Mesendoderm (in vitro differentiated cells): ENCODE results near the gene SLC22A5.

Experiments used
- DNase-seq: peaks from one replicate; pipeline ENCODE4 v3.0.0; 2013
- H2AK5ac ChIP-seq: 2 replicates; pipeline ENCODE4 v1.6.1; 2013; ENCODE audit warnings: low read length, inconsistent platforms
- H2BK120ac ChIP-seq: 2 replicates; pipeline ENCODE4 v1.6.1; 2013; ENCODE audit warnings: low read depth, mild to moderate bottlenecking, low read length, moderate library complexity, mixed read lengths
- H2BK15ac ChIP-seq: replicated peaks from 2 replicates; pipeline ENCODE4 v1.6.1; 2013; ENCODE audit warnings: low read depth, mild to moderate bottlenecking, moderate library complexity
- H2BK5ac ChIP-seq: 2 replicates; pipeline ENCODE4 v1.6.1; 2013; ENCODE audit warnings: low read length, inconsistent platforms
- H3K18ac ChIP-seq: 2 replicates; pipeline ENCODE4 v1.6.1; 2013; ENCODE audit warnings: mild to moderate bottlenecking, low read length, mixed read lengths
- H3K23ac ChIP-seq: one replicate; pipeline ENCODE4 v1.6.1; 2013; ENCODE audit warnings: low read length
- H3K27ac ChIP-seq: 2 replicates; pipeline ENCODE4 v1.5.1; 2013; ENCODE audit warnings: low read depth, mild to moderate bottlenecking, inconsistent platforms, low read length, moderate library complexity
- H3K27me3 ChIP-seq: 2 replicates; pipeline ENCODE4 v1.6.1; 2013; ENCODE audit warnings: low read length, control low read depth, mild to moderate bottlenecking, inconsistent platforms; ENCODE audit not compliant: insufficient read depth, poor library complexity
- H3K36me3 ChIP-seq: 2 replicates; pipeline ENCODE4 v1.6.1; 2013; ENCODE audit warnings: low read length, inconsistent platforms; ENCODE audit not compliant: control insufficient read depth, insufficient read depth
- H3K4ac ChIP-seq: one replicate; pipeline ENCODE4 v1.6.1; 2013; ENCODE audit warnings: low read depth, mild to moderate bottlenecking, low read length, moderate library complexity
- H3K4me1 ChIP-seq: 2 replicates; pipeline ENCODE4 v1.6.1; 2013; ENCODE audit warnings: low read depth, low read length, inconsistent platforms; ENCODE audit not compliant: control insufficient read depth
- H3K4me2 ChIP-seq: 2 replicates; pipeline ENCODE4 v1.6.1; 2013; ENCODE audit warnings: low read length
- H3K4me3 ChIP-seq: 2 replicates; pipeline ENCODE4 v1.5.1; 2013; ENCODE audit warnings: mild to moderate bottlenecking, low read length
- H3K56ac ChIP-seq: one replicate; pipeline ENCODE4 v1.6.1; 2013; ENCODE audit warnings: low read length
- H3K79me1 ChIP-seq: 2 replicates; pipeline ENCODE4 v1.6.1; 2013; ENCODE audit warnings: low read length, inconsistent platforms
- H3K79me2 ChIP-seq: 2 replicates; pipeline ENCODE4 v1.6.1; 2013; ENCODE audit warnings: mild to moderate bottlenecking, low read length; ENCODE audit not compliant: control insufficient read depth, insufficient read depth
- H3K9ac ChIP-seq: 2 replicates; pipeline ENCODE4 v1.6.1; 2013; ENCODE audit warnings: low read length, inconsistent platforms
- H4K5ac ChIP-seq: one replicate; pipeline ENCODE4 v1.6.1; 2013; ENCODE audit warnings: low read length
- H4K8ac ChIP-seq: one replicate; pipeline ENCODE4 v1.6.1; 2013; ENCODE audit warnings: low read depth, mild to moderate bottlenecking, control low read depth, low read length, moderate library complexity
- WGBS: extraction: QIAGEN DNeasy Blood & Tissue Kit; methylation state at CpG from one replicate; pipeline ENCODE4 v1.1.7; 2013; ENCODE audit warnings: low lambda C conversion rate, missing lambda C conversion rate; ENCODE audit not compliant: insufficient coverage; ENCODE audit errors: extremely low coverage; 5-methylcytosine and 5-hydroxymethylcytosine counted together

SLC22A5 gene

GRCh38 chr5:132405646-132406045, 36.1 kb downstream of the SLC22A5 start:
- no peak overlapping the region for H3K9ac ChIP-seq
- no CpG with 5 or more reads among the region's 1 CpG for WGBS
- H3K79me2 ChIP-seq: no peaks in the 10 kb centered on the region

DNA sequence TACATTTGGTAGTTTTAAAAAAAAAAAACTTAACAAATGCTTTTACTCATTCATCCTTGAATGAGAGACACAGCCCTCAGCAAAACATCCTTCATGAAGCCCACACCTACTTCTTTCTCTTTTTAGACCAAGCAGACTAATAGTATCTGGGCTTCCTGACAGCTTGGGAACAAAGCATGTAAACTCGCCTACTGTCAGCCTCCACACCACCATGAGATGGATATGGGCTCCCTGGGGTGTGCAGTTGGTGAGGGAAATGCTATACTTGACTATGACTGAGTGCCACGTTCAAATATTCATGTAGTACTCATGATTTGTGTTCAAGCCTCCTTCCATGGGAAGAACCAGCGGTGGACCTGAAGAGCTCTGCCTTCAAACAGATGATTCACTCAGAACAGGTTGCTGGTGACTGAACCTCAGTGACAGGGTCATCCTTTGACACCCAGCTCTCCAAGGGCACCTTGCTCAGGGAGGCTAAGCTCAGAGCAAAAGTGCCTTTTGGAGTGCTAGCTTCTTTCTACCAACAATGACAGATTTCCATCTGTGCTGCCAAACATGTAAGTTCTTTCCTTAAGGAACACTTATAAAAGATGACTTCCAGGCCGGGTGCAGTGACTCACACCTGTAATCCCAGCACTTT, 36.8 kb downstream of the SLC22A5 start:
- H3K27me3 ChIP-seq: peaks cover 2% of the 10 kb centered on the region
- no peak overlapping the region for H3K56ac ChIP-seq
- no peak overlapping the region for H3K4ac ChIP-seq
- H3K23ac ChIP-seq: no peak overlapping the region
- no peak overlapping the region for H2BK15ac ChIP-seq
- no peak overlapping the region for H2BK120ac ChIP-seq
- no peak overlapping the region for H3K27ac ChIP-seq
- H2BK5ac ChIP-seq: no peak overlapping the region
- H3K9ac ChIP-seq: no peak overlapping the region
- no peaks in the 10 kb centered on the region for H3K36me3 ChIP-seq
- no peaks in the 10 kb centered on the region for H3K79me1 ChIP-seq
- H3K4me2 ChIP-seq: no peak overlapping the region
- H3K4me1 ChIP-seq: peaks cover 3% of the 10 kb centered on the region
- H4K8ac ChIP-seq: no peak overlapping the region
- no peak overlapping the region for H3K18ac ChIP-seq
- no peak overlapping the region for H2AK5ac ChIP-seq
- H3K79me2 ChIP-seq: no peaks in the 10 kb centered on the region
- no CpG with 5 or more reads among the region's 4 CpGs for WGBS
- no peak for DNase-seq
- no peak overlapping the region for H4K5ac ChIP-seq
- no peak overlapping the region for H3K4me3 ChIP-seq

More at GRCh38 chr5:132405646-132406045, 36.1 kb downstream of the SLC22A5 start:
- no peak overlapping the region for H2BK120ac ChIP-seq
- no peaks in the 10 kb centered on the region for H3K36me3 ChIP-seq
- no peak overlapping the region for H2BK5ac ChIP-seq
- no peak overlapping the region for H3K4me2 ChIP-seq
- H2BK15ac ChIP-seq: no peak overlapping the region
- H4K8ac ChIP-seq: no peak overlapping the region
- no peak overlapping the region for H3K27ac ChIP-seq
- H3K56ac ChIP-seq: no peak overlapping the region
- no peak overlapping the region for H2AK5ac ChIP-seq
- no peak overlapping the region for H3K18ac ChIP-seq
- no peaks in the 10 kb centered on the region for H3K79me1 ChIP-seq
- H3K4me1 ChIP-seq: no peaks in the 10 kb centered on the region
- no peak overlapping the region for H3K4me3 ChIP-seq
- DNase-seq: no peak
- peaks cover 2% of the 10 kb centered on the region for H3K27me3 ChIP-seq
- no peak overlapping the region for H4K5ac ChIP-seq
- no peak overlapping the region for H3K4ac ChIP-seq
- no peak overlapping the region for H3K23ac ChIP-seq

GRCh38 chr5:132407970-132408369, 38.5 kb downstream of the SLC22A5 start:
- no peak for DNase-seq
- H3K4me2 ChIP-seq: no peak overlapping the region
- no peaks in the 10 kb centered on the region for H3K36me3 ChIP-seq
- H3K18ac ChIP-seq: no peak overlapping the region
- H3K4me1 ChIP-seq: peaks cover 3% of the 10 kb centered on the region
- no peak overlapping the region for H3K4ac ChIP-seq
- no CpG with 5 or more reads among the region's 3 CpGs for WGBS
- no peak overlapping the region for H3K56ac ChIP-seq
- H3K27me3 ChIP-seq: peaks cover 2% of the 10 kb centered on the region
- H2BK15ac ChIP-seq: no peak overlapping the region
- no peak overlapping the region for H2BK5ac ChIP-seq
- H3K9ac ChIP-seq: no peak overlapping the region
- H3K79me2 ChIP-seq: no peaks in the 10 kb centered on the region
- H3K23ac ChIP-seq: no peak overlapping the region
- no peak overlapping the region for H3K27ac ChIP-seq
- no peak overlapping the region for H2BK120ac ChIP-seq
- no peak overlapping the region for H2AK5ac ChIP-seq
- no peaks in the 10 kb centered on the region for H3K79me1 ChIP-seq
- H4K8ac ChIP-seq: no peak overlapping the region
- H4K5ac ChIP-seq: no peak overlapping the region
- no peak overlapping the region for H3K4me3 ChIP-seq

GRCh38 chr5:132408456-132408855, 38.9 kb downstream of the SLC22A5 start:
- Histone ChIP-seq H3K56ac (no peak overlapping the region), H2AK5ac (no peak overlapping the region), H3K79me1 (no peaks in the 10 kb centered on the region), H3K18ac (no peak overlapping the region), H2BK5ac (no peak overlapping the region), H3K23ac (no peak overlapping the region), H3K79me2 (no peaks in the 10 kb centered on the region), H3K4me1 (peaks cover 3% of the 10 kb centered on the region), H4K5ac (no peak overlapping the region), H3K36me3 (no peaks in the 10 kb centered on the region), H3K9ac (no peak overlapping the region), H2BK15ac (no peak overlapping the region), H2BK120ac (no peak overlapping the region), H3K27ac (no peak overlapping the region), H3K4ac (no peak overlapping the region), H3K4me2 (no peak overlapping the region), H4K8ac (no peak overlapping the region), H3K27me3 (peaks cover 2% of the 10 kb centered on the region), H3K4me3 (no peak overlapping the region)
- no CpG with 5 or more reads among the region's 6 CpGs for WGBS
- no peak for DNase-seq

DNA sequence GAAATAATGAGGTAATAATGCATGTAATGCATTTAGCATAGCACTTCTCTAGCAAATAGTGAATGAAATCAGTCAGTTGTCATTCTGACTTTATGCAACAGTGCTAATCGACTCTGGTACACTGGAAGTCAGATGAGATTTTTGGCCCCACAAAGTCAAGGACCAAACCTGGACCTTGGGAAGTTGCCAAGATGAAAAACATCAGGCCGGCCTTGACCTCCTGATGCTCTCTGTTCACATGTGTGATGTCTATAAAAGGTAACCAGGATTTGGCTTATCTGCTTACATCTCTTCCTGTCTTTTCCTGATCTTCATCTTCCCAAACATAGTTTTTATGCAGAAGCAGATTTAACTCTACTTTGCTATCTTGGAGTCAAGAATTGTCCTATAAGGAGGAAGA, 39.5 kb downstream of the SLC22A5 start:
- H2BK15ac ChIP-seq: no peak overlapping the region
- no peak overlapping the region for H2BK5ac ChIP-seq
- no peak overlapping the region for H3K23ac ChIP-seq
- no peak overlapping the region for H3K4ac ChIP-seq
- peaks cover 2% of the 10 kb centered on the region for H3K27me3 ChIP-seq
- H3K79me1 ChIP-seq: no peaks in the 10 kb centered on the region
- H4K5ac ChIP-seq: no peak overlapping the region
- H3K79me2 ChIP-seq: no peaks in the 10 kb centered on the region
- H3K56ac ChIP-seq: no peak overlapping the region
- no peak overlapping the region for H3K4me3 ChIP-seq
- no peak overlapping the region for H3K27ac ChIP-seq
- peaks cover 3% of the 10 kb centered on the region for H3K4me1 ChIP-seq
- no CpG with 5 or more reads among the region's 2 CpGs for WGBS
- no peak overlapping the region for H3K4me2 ChIP-seq
- H2BK120ac ChIP-seq: no peak overlapping the region
- H3K9ac ChIP-seq: no peak overlapping the region
- no peaks in the 10 kb centered on the region for H3K36me3 ChIP-seq
- DNase-seq: no peak
- H4K8ac ChIP-seq: no peak overlapping the region
- H3K18ac ChIP-seq: no peak overlapping the region
- H2AK5ac ChIP-seq: no peak overlapping the region
